Measurements from ENCODE around the gene CATSPERZ.
A peak's percentile ranks its signal among the peaks of the same experiment; 100 is the strongest.

CATSPERZ gene

DNA sequence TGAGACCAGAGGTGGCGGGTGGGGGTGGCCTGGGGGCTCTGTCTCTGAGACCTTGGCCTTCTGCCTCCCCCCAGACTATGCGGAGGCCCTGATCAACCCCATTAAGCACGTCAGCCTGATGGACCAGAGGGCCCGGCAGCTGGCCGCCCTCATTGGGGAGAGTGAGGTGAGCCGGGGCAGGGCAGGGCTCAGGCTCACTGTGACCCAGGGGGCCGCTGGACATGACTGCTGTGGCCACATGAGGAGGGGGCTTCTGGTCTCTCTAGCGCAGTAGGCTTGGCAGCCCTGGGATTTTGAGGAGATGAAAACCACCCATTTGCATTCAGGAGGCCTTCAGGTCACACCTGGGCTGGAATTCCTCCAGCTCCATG is 36.2 kb upstream of the CATSPERZ start:
- DNase-seq (ENCODE audit: low read depth in 1 of 2, low spot score in 1 of 2): no peak

DNA sequence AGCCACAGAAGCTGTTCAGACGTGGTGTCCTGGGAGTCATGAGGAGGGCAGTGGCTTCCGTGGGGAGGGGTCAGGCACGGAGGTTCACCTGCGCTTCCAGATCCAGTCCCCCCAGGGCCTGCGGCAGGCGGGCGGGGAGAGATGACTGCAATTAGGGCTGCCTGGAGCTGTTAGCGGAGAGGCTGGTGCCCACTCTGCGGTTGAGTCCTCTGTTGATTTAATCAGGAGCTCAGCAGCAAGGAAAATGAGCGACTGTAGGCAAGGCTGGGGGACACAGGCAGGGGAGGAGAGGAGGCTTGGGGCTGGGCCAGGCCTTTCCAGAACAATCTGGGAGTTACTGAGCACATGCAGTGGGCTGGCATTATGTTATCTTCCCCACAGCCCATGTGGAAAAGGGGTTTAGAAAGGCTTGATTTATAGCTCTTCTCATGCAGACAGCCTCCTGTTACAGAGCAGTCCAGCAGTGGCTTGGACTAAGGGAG is 35.7 kb upstream of the CATSPERZ start:
- DNase-seq (ENCODE audit: low read depth in 1 of 2, low spot score in 1 of 2): no peak

DNA sequence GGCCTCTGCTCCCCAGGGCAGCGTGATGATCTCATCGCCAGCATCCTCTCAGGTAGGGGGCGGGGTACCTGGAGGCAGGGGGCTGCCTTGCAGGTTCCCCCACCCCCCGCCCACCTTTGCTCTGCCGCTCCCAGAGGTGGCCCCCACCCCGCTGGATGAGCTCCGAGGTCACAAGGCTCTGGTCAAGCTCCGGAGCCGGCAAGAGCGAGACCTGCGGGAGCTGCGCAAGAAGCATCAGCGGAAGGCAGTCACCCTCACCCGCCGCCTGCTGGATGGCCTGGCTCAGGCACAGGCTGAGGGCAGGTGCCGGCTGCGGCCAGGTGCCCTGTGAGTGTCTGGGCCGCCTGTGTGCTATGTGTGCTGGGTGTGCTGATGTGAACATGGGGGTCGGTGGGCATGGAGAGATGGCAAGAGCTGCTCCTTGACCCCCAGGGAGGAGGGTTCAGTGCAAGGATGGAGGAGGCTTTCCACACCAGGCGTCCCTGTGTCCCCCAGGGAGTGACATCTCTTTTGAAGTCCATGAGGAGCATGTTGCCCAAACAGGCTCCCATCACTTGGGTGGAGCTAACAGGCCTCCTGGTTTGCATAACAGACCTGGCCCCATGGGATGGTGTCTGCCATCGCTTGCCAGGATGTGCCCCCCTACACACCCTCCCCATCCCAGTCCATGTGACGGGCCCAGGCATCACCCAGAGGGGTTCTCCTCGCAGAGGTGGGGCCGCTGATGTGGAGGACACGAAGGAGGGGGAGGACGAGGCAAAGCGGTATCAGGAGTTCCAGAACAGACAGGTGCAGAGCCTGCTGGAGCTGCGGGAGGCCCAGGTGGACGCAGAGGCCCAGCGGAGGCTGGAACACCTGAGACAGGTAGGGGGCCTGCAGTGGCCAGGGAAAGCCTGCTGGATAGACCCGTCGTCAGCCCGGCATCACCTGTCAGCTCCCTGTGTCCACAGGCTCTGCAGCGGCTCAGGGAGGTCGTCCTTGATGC is 34.7 kb upstream of the CATSPERZ start:
- DNase-seq (ENCODE audit: low read depth in 1 of 2, low spot score in 1 of 2): no peak

DNA sequence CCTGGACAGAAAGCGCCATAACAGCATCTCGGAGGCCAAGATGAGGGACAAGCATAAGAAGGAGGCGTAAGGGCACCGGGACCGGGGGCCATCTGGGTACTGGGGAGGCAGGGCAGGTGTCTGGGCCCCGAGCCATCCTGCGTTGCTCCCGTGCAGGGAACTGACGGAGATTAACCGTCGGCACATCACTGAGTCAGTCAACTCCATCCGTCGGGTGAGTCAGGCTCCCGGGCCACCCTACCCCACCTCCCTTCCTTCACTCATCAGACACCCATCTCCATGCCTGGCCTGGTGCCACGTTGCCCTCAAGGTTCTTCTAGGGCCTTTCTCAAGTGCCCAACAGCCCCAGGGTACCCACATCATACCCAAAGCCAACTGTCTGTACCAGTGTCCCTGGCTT is 33.8 kb upstream of the CATSPERZ start:
- no peak for DNase-seq (ENCODE audit: low read depth in 1 of 2, low spot score in 1 of 2)

DNA sequence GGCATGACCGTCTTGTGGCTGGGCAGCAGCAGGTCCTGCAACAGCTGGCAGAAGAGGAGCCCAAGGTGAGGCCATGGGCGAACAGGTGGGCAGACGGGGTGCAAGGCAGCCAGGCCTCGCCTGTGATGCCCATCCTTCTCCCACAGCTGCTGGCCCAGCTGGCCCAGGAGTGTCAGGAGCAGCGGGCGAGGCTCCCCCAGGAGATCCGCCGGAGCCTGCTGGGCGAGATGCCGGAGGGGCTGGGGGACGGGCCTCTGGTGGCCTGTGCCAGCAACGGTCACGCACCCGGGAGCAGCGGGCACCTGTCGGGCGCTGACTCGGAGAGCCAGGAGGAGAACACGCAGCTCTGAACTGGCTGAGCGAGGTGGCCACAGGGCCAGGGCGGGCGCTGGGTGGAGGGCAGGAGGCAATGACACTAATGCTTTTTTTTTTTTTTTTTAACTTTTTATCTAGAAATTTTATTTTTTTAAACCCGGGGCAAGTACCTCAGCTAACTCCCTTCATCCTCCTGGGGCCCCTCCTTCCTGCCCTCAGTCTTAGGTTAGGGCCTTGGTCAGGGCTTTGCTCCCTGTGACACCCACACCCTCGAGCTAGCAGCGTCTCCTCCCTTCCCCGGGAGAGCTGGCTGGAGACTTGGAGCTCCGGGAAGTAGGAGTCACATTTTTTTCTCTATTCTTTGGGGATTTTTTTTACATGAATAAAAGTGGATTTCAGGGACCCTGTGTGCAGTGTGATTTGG is 32.8 kb upstream of the CATSPERZ start:
- DNase-seq (ENCODE audit: low read depth in 1 of 2, low spot score in 1 of 2): no peak

DNA sequence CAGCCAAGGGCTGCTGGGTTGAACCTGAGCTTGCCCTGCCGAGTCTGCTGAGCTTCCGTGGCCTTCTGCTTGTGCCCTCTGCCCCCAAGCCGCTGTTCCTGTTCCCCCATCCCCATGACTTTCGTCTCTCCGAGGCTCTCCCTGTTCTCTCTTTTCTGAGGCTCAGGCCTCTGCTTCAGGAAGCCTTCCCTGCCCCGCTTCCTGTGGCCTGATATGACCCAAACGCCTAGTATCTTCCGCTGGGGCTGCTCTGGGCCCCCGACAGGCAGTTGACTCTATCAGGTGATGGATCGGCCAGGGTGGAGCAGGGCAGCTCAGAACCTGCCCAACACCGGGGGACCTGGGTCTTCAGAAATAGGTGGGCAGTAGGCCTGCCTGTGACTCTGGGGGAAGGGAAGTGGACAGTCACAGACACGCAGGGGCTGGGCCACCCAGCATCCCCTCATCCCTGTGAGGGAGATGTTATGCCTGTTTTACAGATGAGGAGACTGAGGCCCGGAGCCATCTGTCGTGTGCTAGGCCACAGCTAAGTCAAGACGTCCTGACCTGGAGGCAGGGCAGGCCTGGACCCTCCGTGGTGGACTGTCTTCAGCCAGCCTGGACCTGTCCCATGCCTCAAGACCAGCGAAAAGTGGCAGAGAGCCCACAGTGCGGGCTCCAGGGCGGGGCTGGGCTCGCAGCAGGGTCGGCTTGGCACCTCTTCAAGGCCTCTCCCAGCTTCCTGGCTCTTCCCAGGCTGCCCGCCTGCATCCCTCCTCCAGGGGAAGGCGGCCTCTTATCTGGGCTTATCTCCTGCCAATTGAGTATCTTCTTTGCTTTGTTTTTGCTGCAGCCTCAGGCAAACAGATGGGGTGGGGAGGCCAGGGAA is 31.9 kb upstream of the CATSPERZ start:
- no peak for DNase-seq (ENCODE audit: low read depth in 1 of 2, low spot score in 1 of 2)

DNA sequence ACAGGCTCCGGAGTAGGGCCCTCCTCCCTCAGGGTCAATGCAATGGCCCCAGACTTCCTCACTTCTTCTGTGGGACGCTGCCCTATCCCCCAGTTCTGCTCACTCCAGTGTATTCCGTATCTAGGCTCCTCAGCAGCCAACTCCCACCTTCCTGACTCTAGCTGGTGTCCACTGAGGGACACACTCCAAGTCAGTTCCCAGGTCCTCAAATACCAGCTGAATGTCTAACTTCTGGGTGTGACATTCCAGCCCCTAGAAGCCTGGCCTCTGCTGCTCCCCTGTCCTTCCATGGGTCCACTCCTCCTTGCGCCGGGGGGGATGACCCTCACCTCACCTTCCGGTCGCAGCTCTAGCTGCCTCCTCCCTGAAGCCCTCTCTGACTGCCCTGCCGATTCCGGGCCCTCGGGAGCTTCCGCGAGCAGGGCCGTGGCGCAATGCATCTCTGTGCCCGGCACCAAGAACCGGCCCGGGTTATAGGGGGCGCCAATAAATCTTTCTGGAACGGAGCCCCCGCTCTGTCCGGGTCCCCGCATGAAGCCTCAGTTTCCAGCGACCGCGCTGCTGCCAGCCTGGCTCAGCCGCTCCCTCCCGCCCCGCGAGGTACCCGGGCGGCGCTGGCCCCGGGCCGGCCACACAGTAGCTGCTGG is 31.1 kb upstream of the CATSPERZ start:
- DNase-seq (ENCODE audit: low read depth in 1 of 2, low spot score in 1 of 2): peak in 1 of 2 donors; percentile 35

DNA sequence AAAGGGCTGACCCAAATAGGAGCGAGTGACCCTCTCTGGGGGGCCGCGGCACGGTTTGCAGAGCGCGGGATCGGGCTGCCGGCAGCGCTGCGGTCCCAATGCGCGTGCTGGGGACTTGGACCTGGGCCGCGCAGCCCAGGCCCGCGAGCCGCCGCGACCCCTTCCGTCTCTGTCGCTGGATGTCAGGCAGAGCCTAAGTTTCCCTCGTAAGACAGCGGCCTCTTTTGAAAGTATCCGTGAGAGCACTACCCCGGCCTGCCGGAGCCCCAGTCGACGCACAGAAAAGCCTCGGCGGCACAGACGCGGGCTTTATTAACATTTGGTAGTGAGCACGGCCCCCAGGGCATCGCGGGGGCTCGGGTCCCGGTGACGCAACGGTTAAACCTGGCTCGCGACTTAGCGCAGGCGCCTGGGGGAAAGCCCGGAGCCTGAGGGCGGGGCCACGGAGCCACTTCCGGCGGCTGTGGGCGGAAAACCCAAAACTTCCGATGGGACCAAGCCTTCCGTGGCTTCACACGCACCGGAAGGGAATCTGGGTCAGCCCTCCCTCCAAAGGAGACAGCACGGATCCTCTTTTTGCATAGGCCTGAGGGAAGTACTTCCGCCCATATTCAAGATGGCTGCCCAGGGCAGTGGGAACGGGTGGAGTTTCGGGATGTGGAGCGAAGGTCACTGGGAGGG is 30.5 kb upstream of the CATSPERZ start:
- DNase-seq (ENCODE audit: low read depth in 1 of 2, low spot score in 1 of 2): peak; percentile 97 to 99

DNA sequence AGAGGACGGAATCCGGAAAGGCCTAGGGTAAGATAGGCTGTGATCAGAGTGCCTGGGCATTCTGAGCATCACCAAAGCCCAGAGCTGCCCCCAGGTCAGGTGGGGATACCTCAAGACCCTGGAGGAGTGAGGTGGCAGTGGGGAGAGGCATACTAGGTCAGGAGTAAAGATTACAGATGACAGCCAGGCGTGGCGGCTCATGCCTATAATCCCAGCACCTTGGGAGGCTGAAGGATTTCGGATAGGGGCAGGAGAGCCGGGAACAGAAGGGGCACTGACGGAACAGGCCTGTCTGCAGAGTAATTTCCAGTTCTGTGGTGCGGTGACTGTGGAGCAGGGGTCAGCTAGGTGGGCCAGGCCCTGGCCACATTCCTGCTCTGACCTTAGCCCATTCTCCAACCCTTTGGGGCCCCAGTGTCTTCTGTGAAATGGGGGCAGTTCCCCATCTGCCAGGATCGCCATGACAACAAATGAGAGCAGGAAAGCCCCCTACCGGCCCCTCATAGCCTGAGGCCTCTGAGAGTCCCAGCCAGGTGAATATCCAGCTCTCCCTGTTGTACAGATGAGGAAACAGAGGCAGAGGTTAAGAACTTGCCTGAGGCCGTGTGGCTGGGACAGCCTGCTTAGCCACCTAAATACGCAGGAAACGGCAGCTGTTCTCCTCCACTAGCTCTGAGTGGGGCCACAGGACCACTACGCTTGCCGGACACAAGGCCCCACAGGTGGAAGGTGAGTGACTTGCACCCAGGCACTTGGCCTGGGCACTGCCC is 24.9 kb upstream of the CATSPERZ start:
- no peak for DNase-seq (ENCODE audit: low read depth in 1 of 2, low spot score in 1 of 2)

DNA sequence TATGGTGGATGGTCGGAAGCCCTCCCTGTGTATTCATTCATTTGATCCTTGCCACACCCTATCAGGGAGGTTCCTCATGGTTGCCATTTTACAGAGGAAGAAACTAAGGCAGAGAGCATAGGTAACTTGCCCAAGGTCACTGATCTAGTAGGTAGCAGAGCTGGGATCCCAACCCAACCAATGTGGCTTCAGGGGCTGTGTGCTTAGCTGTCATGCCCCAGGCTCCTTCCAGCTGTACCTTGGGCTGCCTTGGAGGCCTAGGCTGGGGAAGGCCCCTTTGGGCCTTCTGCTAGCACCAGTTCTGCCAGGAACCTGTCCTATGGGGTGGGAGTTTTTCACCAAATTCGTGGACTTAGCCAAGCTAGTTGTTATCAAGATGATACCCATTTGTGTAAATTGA is 24.3 kb upstream of the CATSPERZ start:
- no peak for DNase-seq (ENCODE audit: low read depth in 1 of 2, low spot score in 1 of 2)

DNA sequence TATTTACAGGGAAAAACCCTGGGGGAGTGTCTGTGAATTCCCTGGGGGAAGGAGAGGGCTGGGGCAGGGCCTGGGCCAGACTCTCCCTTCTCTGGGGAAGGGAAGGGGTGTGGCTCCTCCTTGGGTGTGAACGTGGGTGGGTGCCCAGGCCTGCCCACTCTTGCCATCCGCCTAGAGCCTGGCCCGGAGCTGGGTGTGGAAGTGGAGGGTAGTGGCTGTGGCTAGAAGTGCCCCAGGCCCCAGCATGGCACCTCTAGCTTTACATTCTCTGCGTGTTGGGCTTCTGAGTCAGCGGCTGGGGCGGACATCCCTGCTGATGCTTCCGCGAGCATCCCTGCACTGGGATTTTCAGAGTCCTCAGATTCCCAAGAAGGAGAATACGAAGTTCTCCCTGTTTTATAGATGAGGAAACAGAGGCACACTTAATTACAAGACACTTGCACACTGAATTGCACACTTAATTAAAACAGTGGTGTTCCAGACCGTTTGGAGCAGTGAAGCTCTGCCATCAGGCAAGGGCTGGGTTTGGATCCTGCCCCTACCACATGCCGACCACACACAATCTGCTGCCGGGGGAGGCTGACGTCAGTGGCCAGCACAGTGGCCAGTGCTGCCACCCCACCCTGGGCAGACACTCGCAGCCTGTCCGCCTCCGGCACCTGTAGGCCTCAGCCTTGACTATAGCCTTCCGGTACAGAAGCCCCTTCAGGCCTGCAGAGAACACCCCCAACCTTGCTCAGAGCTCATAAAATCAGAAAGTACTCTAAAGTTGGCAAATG is 23.3 kb upstream of the CATSPERZ start:
- DNase-seq (ENCODE audit: low read depth in 1 of 2, low spot score in 1 of 2): no peak

DNA sequence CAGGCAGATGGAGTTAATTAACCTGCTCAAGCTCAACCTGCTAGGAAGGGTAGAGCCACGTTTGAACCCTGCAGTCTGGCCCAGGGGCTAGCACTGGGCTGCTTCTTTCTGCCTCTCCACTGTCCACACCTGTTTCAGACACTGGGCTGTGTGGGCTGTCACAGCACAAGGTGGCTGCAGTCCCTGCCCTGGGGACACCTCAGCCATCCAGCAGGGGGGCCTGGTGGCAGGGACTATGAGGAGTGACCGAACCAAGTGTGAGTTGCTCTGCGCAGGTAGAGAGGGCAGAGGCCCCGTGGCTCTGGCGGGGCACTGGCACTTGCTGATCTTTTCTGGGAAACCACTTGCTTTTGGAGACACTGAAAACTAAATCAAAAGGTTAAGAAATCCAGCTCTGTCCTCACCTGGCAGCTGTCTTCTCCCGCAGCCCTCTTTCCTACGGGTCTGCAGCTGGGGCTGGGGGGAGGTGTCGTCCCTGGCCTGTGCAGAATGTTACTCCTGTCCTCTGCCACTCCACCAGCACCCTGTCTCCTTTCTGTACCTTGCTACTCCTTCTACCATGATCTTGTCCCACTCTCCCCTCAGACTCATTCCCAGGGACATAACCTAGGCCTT is 21.5 kb upstream of the CATSPERZ start:
- no peak for DNase-seq (ENCODE audit: low read depth in 1 of 2, low spot score in 1 of 2)

DNA sequence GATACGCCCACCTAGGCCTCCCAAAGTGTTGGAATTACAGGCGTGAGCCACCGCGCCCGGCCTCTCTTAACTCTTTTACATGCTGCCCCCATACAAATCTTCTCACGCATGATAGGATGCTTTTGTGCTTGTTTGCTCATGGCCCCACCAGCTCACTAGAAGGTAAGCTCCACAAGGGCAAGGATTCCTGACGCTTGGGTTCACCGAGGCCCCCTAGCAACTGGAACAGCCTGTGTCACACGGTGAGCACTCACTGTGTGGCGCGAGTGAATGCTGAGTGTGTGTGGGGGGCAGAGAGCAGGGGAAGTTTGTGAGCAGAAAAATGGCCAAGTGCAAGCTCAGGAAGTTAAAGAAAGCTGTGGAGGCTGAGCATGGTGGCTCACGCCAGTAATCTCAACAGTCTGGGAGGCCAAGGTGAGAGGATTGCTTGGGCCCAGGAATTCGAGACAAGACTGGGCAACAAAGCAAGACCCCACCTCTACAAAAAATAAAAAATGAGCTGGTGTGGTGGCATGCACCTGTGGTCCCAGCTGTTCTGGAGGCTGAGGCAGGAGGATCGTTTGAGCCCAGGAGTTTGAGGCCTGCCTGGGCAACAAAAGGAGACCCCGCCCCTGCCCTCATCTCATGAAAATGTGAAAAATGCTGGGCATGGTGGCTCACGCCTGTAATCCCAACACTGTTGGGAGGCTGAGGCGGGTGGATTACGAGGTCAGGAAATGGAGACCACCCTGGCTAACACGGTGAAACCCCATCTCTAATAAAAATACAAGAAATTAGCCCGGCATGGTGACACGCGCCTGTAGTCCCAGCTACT is 18.0 kb upstream of the CATSPERZ start:
- no peak for DNase-seq (ENCODE audit: low read depth in 1 of 2, low spot score in 1 of 2)

DNA sequence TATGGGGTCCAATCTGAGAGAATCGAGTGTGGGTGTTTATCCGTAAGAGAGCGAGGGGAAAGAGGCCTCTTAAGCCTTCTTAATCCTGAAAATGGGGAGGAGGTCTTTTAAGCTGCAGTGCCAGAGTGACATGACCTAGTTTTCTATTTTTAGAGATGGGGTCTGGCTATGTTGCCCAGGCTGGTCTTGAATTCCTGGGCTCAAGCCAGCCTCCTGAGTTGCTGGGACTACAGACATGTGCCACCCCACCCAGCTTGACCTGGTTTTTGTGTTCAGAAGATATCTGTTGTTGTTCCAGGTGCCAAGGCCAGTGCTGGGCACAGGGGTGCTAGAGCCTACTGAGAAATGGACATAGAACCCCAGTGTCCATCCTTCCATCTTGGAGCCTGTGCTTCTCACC is 17.1 kb upstream of the CATSPERZ start:
- DNase-seq (ENCODE audit: low read depth in 1 of 2, low spot score in 1 of 2): no peak

DNA sequence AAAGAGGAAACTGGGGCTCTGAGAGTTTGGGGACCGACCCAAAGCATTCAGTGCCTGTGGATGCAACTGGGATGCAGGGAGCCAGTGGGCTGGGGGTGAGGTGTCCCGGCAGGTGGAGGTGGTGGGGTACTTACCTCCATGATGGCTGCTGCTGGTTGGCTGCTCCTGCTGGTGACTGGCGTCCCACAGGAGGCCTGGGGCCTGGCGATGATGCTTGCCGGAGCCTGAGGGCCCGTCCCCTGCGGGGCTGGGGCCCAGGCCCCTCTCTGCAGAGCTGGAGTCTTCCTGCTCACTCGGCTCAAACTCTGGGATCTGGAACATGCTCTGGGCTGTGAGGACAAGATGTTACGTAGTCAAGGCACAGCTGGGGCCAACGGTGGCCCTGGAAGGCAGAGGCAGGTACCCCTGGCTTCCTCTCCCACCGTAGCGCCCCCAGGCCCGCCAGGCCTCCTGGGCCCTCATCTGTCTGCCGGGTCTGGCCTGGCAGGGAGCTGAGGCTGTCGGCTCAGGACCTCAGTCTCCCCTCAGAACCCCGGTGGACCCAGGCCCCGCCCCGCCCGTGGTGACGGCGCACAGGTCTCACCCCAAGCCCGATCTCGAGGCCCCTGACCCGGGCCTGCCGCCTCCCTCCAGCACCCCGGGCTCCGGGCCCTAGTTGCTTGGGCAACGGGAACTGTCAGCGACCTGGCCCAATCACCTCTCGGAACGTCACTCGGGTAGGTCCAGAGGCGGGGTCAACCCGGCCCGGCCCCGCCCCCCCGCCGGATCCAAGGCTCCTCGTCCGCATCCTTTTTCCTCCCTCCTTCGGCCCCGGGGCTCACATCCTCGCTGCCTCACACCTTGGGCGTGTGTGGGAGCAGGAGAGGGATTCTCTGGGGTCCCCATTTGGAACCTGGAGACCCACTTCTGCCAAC is 15.9 kb upstream of the CATSPERZ start, which contains the start of gene BAD:
Gene BAD (minus strand): TSS at position 618 of the 914 bp plus-strand sequence. CDS start 297 bp downstream, at position 321.
- peak; percentile 81 to 90 for DNase-seq (ENCODE audit: low read depth in 1 of 2, low spot score in 1 of 2)

Data from activated CD4-positive, alpha-beta T cell treated with anti-CD3 and anti-CD28 coated beads, Interleukin-2, amount 50 U/mL, for 24 hours (primary cell).